GM18858 (cell line): ENCODE results near the gene WDR59.
"Not testable (repeated sequence)": the region's sequence is repeated elsewhere in the genome, so short reads cannot be mapped to it uniquely, and the experiment has no call there.

ENCODE experiments used
- ATAC-seq: cut with Tn5 transposase; IDR thresholded peaks from one replicate; pipeline ENCODE4 v1.9.1; 2021; ENCODE audit not compliant: unreplicated experiment

Gene WDR59

DNA sequence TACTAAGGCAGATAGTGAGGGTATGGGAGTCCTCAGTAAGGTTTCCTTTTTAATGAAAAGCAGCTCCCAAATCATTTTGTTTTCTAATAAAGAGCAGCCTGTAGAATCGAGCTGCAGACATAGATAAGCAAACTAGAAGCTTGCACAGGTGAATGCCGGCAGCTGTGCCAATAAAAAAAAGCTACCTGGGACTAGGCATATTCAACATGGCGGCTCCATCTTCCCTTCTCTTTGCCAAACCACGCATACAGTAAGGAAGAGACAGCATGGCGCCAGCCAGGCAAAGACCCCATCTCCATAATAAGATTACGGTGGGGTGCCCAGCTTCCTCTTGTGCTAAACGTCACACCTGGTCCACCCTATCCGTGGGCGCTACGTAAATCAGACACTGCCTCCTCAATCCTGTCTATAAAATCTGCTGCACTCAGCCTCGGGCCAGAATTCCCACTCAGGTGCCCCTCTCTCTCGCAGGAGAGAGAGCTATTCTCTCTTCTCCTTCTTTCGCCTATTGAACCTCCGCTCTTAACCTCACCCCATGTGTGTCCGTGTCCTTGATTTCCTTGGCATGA is 117.6 kb downstream of the WDR59 start:
- ATAC-seq = no peak

DNA sequence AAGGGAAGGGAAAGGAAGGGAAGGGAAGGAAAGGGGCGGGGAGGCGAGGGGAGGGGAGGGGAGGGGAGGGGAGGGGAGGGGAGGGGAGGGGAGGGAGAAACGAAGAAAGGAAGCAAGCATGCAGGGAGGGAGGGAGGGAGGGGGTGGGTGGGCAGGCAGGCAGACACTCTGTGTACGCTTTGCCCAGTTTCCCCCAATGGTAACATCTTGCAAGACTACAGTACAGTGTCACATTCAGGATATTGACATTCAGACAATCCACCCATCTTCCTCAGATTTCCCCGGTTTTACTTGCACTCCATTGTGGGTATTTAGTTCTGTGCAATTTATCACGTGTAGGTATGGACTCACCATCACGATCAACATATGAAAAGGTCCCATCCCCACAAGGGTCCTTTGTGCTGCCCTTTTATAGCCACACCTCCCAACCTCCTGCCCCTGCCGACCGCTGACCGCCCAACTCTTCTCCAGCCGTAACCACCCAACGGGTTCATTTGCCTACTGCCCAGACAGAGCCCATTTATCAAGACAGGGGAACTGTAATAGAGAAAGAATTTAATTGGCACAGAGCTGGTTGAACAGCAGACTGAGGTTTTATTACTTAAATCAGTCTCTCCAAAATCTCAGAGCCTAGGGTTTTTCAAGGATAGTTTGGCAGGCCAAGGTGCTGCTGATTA is 118.9 kb downstream of the WDR59 start:
- no peak for ATAC-seq

DNA sequence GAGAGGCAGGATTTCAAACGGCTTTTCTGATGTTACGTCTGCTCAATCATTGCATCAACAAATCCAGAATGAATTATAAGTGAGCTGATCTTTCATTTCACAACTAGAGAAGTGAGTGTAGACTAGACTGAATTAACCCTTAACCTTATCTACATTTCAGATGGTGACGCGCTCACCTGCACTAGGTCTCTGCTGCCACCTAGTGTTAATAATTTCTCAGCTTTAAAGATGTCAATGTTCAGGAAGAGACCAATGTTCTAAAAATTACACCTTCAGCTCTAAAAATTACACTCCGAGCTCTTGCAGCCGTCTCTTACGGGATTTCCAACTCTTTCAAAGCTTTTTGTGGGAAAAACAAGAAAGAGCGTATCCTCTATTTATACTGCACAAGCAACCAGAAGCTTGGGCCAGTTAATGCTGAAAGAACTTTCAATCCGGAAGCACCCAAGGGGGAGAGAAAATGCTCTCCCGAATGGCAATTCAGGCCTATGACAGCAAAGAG is 122.1 kb downstream of the WDR59 start:
- peak; percentile 79 for ATAC-seq

DNA sequence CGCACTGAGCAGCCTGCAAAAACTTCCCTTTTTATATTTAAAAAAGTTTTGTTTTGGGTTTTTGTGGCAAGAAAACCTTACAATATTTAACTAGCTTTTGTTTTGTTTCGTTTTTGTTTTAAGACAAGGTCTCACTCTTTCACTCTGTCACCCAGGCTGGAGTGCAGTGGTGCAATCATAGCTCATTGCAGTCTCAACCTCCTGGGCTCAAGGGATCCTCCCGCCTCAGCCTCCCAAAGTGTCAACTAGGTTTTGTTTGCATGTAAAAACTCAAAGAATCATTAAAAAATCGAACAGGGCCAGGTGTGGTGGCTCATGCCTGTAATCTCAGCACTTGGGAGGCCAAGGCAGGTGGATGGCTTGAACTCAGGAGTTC is 132.4 kb downstream of the WDR59 start:
- ATAC-seq = no peak

DNA sequence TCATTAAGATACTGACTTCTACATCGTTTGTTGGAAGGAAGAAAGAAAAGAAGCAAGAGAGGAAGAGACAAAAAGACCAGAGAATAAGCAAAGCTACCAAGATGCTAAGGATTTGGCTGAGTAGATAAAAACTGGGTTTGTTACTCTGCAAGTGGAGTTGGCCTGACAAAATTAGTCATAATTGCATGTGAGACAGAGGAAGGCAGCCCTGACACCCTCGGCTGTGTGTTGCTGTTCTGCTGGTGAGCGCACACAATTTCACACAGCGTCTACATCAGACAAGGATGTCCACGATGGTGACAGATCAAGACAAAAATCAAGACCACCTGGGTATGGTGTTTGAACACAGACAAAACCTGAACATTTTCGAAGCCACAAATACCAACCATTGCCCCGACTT is 134.9 kb downstream of the WDR59 start:
- no peak for ATAC-seq

DNA sequence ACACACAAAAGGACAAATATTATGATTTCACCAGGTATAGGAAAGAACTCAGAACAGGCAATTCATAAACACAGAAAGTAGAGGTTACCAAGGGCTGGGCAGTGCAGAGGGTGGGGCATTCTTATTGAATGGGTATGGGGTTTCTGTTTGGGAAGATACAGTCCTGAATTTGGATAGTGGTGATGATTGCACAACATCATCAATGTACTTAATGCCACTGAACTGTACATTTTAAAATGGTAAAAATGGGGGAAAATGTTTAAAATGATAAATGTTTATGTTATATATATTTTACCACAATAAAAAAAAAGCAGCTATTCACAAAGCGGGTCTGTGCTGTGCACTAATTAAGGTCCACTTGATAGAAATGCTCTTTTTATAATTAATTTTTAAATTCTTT is 137.7 kb downstream of the WDR59 start:
- ATAC-seq = no peak

DNA sequence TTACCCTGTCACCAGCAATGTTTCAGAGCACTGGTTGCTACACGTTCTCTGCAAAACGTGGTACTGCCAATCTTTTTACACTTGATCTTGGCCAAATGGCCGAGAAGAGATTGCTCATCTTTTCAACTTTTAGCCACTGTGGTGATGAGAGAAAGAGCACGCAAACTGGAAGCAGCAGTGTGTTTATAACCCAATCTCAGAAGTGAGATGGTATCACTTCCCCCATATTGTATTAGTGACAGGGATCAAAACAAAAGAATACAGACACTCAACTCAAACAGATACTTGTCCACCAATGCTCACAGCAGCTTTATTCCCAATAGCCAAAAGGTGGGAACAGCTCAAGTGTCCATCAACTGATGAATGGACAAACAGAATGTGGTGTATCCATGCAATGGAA is 138.2 kb downstream of the WDR59 start:
- no peak for ATAC-seq

DNA sequence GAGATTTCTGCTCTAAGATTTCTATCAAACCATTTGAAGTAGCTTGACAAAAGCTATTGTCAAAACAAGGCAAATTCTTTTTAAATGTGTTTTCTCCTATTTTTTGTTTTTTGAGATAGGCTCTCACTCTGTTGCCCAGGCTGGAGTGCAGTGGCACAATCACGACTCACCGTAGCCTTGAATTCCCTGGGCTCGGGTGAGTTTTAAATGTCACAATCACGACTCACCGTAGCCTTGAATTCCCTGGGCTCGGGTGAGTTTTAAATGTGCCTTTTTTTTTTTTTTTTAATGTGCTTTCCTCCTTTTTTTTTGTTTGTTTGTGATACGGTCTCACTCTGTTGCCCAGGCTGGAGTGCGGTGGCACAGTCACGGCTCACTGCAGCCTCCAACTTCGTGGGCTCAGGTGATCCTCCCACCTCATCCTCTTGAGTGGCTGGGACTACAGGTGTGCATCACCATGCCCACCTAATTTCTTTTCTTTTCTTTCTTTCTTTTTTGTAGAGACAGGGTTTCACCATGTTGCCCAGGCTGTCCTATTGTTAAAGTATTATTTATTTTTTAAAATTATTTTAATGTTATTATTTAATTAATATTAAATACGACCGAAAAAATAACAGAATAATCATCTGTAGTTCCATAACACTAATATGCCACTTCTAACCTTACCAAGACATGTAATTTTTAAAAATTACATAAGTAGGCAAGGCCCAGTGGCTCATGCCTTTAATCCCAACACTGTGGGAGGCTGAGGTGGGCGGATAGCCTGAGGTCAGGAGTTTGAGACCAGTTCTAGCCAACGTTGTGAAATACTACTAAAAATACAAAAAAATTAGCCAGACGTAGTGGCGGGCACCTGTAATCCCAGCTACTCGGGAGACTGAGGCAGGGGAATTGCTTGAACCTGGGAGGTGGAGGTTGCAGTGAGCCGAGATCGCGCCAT is 140.6 kb downstream of the WDR59 start:
- no peak for ATAC-seq

DNA sequence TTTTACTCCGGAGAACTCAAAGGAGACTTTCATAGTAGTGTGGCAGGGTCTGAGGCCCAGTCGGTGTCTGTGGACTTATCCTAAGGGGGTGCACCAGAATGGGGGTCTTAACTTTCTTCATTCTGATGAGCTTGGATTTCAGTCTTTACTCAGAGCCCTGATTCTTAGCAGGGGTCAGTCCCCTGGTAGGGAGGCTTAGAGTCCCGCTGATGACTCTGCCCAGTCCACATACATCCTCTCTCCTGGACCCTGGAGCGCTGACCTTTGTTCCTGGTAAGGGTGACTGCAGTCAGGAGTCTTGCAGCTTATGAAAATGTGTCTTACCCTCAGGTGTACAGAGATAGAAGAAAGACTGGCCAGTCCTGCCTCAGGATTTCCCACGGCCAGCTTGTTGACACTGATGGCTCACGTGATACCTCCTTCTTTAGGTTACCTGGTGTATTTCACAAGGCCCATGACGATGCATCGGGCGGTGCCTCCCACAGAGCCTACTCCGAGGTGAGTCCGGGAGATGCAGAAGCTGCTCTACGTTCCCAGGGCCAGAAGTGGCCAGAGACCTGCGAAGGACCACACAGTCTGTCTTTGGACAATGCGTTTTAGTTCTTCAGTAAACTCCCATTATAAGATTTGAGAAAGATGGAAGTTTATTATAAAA is 141.4 kb downstream of the WDR59 start:
- not testable (repeated sequence) for ATAC-seq

DNA sequence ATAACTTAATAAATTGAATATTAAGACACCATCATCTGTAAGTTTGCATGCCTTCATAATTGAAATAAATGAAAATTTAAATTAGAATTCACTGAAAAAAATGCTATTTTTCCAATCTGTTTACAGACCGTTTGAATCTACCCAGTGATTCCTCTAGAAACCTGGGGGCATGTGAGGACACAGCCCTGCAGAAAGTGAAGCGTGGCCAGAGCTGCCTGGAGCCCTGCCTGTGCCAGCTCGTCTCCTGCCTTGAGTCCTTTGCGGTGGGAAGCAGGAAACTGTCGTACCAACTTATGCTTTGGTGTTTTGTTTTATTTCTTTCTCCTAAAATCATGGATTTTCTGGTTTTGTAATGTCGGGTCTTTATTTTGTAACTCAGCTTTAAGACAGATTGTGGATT is 142.5 kb downstream of the WDR59 start:
- no peak for ATAC-seq

DNA sequence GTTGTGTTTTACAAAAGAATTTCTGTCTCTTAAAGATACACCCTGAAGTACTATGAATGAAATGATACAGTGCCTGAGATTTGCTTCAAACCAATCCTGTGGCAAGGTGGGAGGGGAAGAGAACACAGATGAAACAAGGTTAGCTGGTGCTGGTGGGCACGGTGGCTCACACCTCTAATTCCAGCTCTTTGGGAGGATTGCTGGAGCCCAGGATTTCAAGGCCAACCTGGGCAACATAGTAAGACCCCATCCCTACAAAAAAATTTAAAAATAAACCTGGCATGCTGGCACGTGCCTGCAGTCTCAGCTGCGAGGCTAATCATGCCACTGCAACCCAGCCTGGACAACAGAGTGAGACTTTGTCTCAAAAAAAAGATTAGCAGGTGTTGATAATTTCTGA is 143.0 kb downstream of the WDR59 start:
- no peak for ATAC-seq

DNA sequence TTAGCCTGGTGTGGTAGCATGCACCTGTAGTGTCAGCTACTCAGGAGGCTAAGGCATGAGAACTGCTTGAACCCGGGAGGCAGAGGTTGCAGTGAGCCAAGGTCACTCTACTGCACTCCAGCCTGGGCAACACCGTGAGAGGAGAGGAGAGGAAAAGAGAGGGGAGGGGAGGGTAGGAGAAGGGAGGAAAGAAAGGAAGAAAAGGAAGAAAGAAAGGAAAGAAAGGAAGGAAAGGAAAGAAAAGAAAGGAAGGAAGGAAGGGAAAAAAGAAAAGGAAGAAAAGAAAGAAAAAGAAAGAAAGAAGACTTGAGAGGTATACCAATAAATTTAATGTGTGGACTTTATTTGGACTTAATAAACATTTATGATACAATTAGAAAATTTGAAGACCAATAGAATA is 143.5 kb downstream of the WDR59 start:
- no peak for ATAC-seq

DNA sequence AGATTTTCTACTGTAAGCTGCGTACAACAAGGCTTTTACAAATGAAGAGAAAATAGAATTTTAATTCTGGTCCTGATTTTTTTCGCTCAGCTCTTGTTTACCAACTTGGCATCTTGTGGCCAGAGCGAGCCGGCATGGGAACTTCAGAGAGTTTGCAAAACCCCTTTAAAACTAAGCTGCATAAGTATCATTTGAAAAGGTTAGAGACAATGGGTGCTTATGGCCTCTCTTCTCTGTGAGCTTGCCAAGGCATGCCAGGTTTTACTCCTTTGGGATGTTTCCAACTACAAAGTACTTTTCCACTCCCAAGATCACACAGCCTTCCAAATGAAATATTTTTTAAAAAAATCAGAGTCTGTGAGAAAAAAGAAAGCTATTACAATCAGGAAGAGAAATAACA is 147.9 kb downstream of the WDR59 start:
- no peak for ATAC-seq

DNA sequence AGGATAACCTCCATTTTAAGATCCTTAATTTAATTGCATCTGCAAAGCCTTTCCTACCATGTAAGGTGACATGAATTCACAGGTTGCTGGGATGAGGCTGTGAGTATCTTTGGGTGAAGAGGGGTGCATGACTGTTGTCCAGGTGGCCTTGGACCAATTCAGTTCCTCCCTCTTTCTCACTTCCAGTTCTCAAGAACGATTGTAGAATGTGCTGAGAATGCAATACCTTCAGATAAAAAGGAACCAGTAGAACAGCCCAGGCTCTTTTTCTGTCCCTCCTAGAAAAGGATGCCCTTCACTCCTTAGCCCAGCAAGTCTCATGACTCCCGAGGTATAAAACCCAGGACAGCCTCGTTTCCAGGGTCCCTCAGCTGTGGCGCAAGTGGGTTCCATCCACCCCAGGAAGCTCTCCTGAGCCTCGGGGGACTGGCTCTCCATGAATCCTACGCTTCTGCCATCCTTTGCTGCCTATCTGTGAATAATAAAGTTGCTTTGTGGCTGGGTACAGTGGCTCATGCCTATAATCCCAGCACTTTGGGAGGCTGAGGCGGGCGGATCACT is 148.7 kb downstream of the WDR59 start:
- ATAC-seq = no peak

DNA sequence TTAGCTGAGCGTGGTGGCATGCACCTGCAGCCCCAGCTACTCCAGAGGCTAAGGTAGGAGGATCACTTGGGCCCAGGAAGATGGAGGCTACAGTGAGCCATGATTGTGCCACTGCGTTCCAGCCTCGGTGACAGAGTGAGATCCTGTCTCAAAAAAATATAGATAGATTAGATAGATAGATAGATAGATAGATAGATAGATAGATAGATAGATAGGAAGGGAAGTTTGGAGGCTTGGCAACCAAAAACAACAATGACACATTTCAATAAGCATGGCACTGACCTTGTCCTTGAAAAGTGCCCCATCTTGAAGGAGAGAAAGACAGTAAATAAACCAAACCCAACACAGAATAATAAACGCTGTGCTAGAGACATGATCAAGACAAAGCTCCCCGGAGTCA is 152.7 kb downstream of the WDR59 start:
- no peak for ATAC-seq

DNA sequence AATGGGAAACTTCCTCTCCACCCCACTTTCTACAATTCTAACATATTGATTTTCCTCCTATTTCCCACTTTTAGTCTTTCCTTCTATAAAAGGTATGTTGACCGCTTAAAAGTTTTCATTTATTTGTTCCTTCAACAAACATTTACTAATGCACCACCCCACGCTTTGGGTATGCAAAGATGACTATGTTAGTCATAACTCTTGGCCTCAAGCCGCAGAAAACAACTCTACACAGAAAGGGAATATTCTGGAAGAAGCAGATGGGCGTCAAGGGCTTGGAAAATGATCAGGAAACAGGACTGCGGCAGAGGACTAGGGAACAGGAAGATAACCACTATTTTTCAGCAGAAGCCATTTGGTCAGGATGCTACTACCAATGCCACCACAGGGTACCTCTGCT is 153.5 kb downstream of the WDR59 start:
- ATAC-seq = no peak

DNA sequence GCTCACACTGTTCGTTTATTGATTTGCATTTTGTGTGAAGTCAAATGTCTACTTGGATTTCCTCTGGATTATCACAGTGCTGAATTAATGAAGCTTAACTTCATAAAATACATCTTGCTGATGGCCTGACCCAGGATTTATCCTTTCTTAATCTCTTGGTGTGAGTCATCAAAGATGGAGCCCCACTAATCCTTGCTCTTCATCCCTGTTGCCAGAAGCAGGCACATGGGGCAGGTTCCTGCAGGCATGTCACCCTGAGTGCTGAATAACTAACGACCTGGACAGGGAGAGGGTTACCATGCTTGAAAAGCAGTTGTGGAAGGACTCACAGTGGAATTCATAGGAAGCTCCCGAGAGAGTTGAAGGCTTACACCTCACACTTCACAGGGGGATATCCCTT is 154.3 kb downstream of the WDR59 start:
- ATAC-seq = no peak

DNA sequence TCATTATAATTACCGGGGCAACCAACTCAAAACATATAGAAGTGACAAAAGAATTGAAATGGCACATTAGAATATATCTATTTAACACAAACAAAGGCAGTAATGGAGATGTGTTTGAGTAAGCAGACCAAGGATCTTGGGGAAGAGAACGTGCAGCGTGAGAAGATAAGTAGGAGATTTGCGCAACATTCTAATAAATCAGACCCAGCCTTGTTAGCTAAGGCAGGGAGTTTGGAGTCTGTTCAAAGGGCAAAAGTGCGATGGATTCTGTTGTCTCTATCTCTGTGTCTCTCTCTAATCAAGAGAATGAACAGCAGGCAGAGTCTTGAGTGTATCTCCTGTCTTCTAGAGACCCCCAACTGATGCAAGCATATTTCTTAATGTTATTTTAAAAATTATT is 155.3 kb downstream of the WDR59 start:
- no peak for ATAC-seq

DNA sequence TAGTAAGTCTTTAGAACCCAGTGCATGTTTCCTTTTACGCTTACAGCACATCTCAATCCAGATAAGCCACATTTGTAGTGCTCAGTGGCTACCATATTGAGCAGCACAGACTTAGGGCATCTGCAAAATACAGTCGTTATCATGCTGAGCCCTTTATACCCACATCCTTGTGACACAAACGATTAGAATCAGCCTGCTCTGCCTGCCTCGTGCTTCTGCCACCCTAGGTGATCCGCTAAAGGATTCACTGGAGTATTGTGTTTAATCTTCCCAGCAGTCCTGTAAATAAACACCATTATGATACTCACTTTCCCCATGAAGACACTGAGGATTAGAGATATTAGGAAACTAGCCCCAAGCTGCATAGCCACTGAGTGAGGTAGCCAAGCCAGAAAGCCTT is 159.0 kb downstream of the WDR59 start:
- ATAC-seq = no peak

DNA sequence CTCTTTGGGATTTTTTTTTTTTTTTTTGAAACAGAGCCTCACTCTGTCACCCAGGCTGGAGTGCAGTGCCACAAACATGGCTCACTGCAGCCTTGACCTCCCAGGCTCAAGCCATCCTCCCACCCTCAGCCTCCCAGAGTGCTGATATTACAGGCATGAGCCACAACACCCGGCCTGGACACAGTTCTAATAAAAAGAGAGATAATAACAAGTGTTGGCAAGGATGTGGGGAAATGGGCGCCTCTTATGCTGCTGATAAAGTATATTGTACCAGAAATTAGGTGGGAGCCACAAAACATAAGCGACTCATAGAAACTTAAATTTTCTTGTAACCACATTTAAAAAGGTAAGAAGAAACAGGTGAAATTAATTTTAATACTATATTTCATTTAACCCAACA is 159.9 kb downstream of the WDR59 start:
- no peak for ATAC-seq
